K562 (cell line): ENCODE data around the gene EPHA1. TPM values are rescaled to one million over a fixed set of nuclear protein-coding genes. Genes with fewer than 3 reads are reported as not detected.

Experiments
- DMBX1 ChIP-seq: fragments of 250-450 bp; sonication (Bioruptor Pico); IDR thresholded peaks from 2 replicates; pipeline ENCODE4 v1.8.0; 2022; ENCODE audit warnings: inconsistent platforms, mild to moderate bottlenecking, moderate library complexity, borderline replicate concordance
- ELK3 ChIP-seq: fragments of 450-650 bp; formaldehyde crosslinking; IDR thresholded peaks from 2 replicates; pipeline ENCODE4 v1.4.0; 2020; ENCODE audit warnings: mild to moderate bottlenecking
- EZH2 ChIP-seq: IDR thresholded peaks from 2 replicates; pipeline ENCODE4 v1.6.1; 2012; ENCODE audit warnings: low read depth, mild to moderate bottlenecking, inconsistent platforms, low read length, borderline replicate concordance
- HDAC6 ChIP-seq: IDR thresholded peaks from 2 replicates; pipeline ENCODE4 v1.6.1; 2012; ENCODE audit warnings: low read depth, mild to moderate bottlenecking, control low read depth, inconsistent platforms, low read length, moderate library complexity
- HNRNPL ChIP-seq: fragments of 200-400 bp; formaldehyde crosslinking; IDR thresholded peaks from 2 replicates; pipeline ENCODE4 v1.6.1; 2017; ENCODE audit warnings: low read depth, mild to moderate bottlenecking, low read length
- ID3 ChIP-seq, 2 experiments: fragments of 250-450 bp in 1 of 2; fragments of 450-650 bp in 1 of 2; sonication (Bioruptor Pico) in 1 of 2; IDR thresholded peaks; 2 replicates each; pipeline versions ENCODE4 v1.6.1 to v1.8.0; 2016 to 2021; ENCODE audit warnings: mild to moderate bottlenecking in 2 of 2, moderate library complexity in 2 of 2, missing compliant biosample characterization in 1 of 2, missing genetic modification characterization in 1 of 2
- MBD1 ChIP-seq: fragments of 250-450 bp; sonication (Bioruptor Pico); IDR thresholded peaks from 2 replicates; pipeline ENCODE4 v1.8.0; 2022; ENCODE audit warnings: inconsistent platforms
- MBD2 ChIP-seq: sonication (generic); IDR thresholded peaks from 2 replicates; pipeline ENCODE4 v1.6.1; 2016; ENCODE audit warnings: low read depth, borderline replicate concordance
- PPARD ChIP-seq: fragments of 250-450 bp; sonication (Bioruptor Pico); IDR thresholded peaks from 2 replicates; pipeline ENCODE4 v1.8.0; 2022; ENCODE audit warnings: inconsistent platforms, mild to moderate bottlenecking, moderate library complexity
- SIN3B ChIP-seq: fragments of 450-650 bp; IDR thresholded peaks from 2 replicates; pipeline ENCODE4 v1.6.1; 2017; ENCODE audit warnings: low read depth, mild to moderate bottlenecking, moderate library complexity
- SRSF9 ChIP-seq: fragments of 200-400 bp; formaldehyde crosslinking; IDR thresholded peaks from 2 replicates; pipeline ENCODE4 v1.6.1; 2017; ENCODE audit warnings: low read depth, low read length, borderline replicate concordance
- TEAD1 ChIP-seq, 2 experiments: fragments of 450-650 bp in 1 of 2; sonication (generic) in 1 of 2; formaldehyde crosslinking; IDR thresholded peaks; 2 replicates each; pipeline versions ENCODE4 v1.4.0 to v1.8.0; 2020 to 2022; ENCODE audit warnings: mild to moderate bottlenecking in 2 of 2, missing genetic modification reagents in 1 of 2
- TRIM24 ChIP-seq, 2 experiments: fragments of 450-650 bp; IDR thresholded peaks; 2 replicates each; pipeline ENCODE4 v1.6.1; 2016
- ZNF121 ChIP-seq: sonication (generic); formaldehyde crosslinking; conservative IDR thresholded peaks from 2 replicates; pipeline ENCODE4 v1.8.0; 2022; ENCODE audit warnings: missing genetic modification reagents
- ZNF134 ChIP-seq: fragments of 250-450 bp; sonication (Bioruptor Pico); conservative IDR thresholded peaks from 2 replicates; pipeline ENCODE4 v1.4.0; 2020
- ZNF232 ChIP-seq: sonication (generic); formaldehyde crosslinking; IDR thresholded peaks from 2 replicates; pipeline ENCODE4 v1.8.0; 2022; ENCODE audit warnings: mild to moderate bottlenecking, missing genetic modification reagents
- ZNF586 ChIP-seq: fragments of 450-650 bp; formaldehyde crosslinking; conservative IDR thresholded peaks from 2 replicates; pipeline ENCODE4 v1.4.0; 2020; ENCODE audit warnings: mild to moderate bottlenecking, moderate library complexity
- ZNF764 ChIP-seq: fragments of 250-450 bp; sonication (Bioruptor Pico); IDR thresholded peaks from 2 replicates; pipeline ENCODE4 v1.4.0; 2020; ENCODE audit warnings: low read depth, mild to moderate bottlenecking, moderate library complexity
- polyA plus RNA-seq, 8 experiments: library from polyadenylated mRNA; depleted of rRNA in 4 of 8; stranded (reverse) in 5 of 8; unstranded in 3 of 8; fragments of >200 nt; fragmentation: Nextera tagmentation in 2 of 8; fragmentation: Illumina TruSeq in 1 of 8; extraction: Ambion mirVana in 2 of 8; extraction: Trizol in 1 of 8; gene quantifications; 2 replicates each; pipeline versions ENCODE4 v1.2.1 to v1.2.3, GENCODE V29; 2011 to 2014; ENCODE audit warnings: inconsistent platforms in 1 of 8, missing spikeins in 1 of 8
- total RNA-seq, 7 experiments: library from RNA; depleted of rRNA in 6 of 7; stranded (reverse); fragments of >200 nt in 6 of 7; fragmentation: Illumina TruSeq in 2 of 7; extraction: Trizol in 2 of 7; gene quantifications; 2 replicates each; pipeline versions ENCODE4 v1.2.1 to v1.2.3, GENCODE V29; 2011 to 2021; ENCODE audit warnings: low replicate concordance in 1 of 7
- TF ChIP-seq, protein P1 (sequence below), 2 experiments: fragments of 200-800 bp in 1 of 2; sonication (Bioruptor generic) in 1 of 2; sonication (generic) in 1 of 2; formaldehyde crosslinking in 1 of 2; IDR thresholded peaks in 1 of 2; conservative IDR thresholded peaks in 1 of 2; 2 replicates each; pipeline versions ENCODE4 v1.5.0 to v1.6.1; 2016 to 2020; ENCODE audit warnings: missing compliant biosample characterization in 1 of 2, missing genetic modification characterization in 1 of 2, missing genetic modification reagents in 1 of 2
- TF ChIP-seq, protein P2 (sequence below), 2 experiments: fragments of 450-650 bp in 1 of 2; sonication (generic) in 1 of 2; formaldehyde crosslinking in 1 of 2; IDR thresholded peaks in 1 of 2; conservative IDR thresholded peaks in 1 of 2; 2 replicates each; pipeline versions ENCODE4 v1.6.1 to v1.8.1; 2016 to 2023; ENCODE audit warnings: mild to moderate bottlenecking in 2 of 2, moderate library complexity in 2 of 2, inconsistent platforms in 1 of 2, missing genetic modification reagents in 1 of 2

The EPHA1 gene
- total and polyA plus RNA-seq, 9 of the 15 experiments (the other 6 are each of a cell fraction or from before 2014, with no cell fraction given), result 0.22 to 0.57 (median 0.32) TPM; not detected in 6

GRCh38 chr7:143369678-143370651, 38.7 kb downstream of the EPHA1 start (continued):
- TF ChIP-seq MBD1 (CRISPR knock-in tag), result 0 out of 2 replicates have a peak, but pooled peaks have one; percentile 6
- peak in 1 of 2 experiments; percentile 99; a peak in 2 of 4 replicates for TF ChIP-seq TEAD1 (CRISPR knock-in tag; IDR thresholded peaks at IDR 0.05)
- no peak for TF ChIP-seq SRSF9
- TF ChIP-seq ELK3 (CRISPR knock-in tag), result peak; percentile 90; the same call in 1 of the 2 replicates
- no peak for TF ChIP-seq ZNF764 (CRISPR knock-in tag)
- peak; percentile 88 for TF ChIP-seq ZNF134
- TF ChIP-seq, protein P1, sequence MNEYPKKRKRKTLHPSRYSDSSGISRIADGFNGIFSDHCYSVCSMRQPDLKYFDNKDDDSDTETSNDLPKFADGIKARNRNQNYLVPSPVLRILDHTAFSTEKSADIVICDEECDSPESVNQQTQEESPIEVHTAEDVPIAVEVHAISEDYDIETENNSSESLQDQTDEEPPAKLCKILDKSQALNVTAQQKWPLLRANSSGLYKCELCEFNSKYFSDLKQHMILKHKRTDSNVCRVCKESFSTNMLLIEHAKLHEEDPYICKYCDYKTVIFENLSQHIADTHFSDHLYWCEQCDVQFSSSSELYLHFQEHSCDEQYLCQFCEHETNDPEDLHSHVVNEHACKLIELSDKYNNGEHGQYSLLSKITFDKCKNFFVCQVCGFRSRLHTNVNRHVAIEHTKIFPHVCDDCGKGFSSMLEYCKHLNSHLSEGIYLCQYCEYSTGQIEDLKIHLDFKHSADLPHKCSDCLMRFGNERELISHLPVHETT (CRISPR knock-in tag; conservative IDR thresholded peaks at IDR 0.05 in 1 of 2, IDR thresholded peaks at IDR 0.05 in 1 of 2), result peak in 1 of 2 experiments; percentile 99; a peak in 2 of 4 replicates
- no peak for TF ChIP-seq ZNF586 (CRISPR knock-in tag)
- no peak for TF ChIP-seq TRIM24 (IDR thresholded peaks at IDR 0.05)
- no peak for TF ChIP-seq HDAC6
- TF ChIP-seq, protein P2, sequence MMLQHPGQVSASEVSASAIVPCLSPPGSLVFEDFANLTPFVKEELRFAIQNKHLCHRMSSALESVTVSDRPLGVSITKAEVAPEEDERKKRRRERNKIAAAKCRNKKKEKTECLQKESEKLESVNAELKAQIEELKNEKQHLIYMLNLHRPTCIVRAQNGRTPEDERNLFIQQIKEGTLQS (IDR thresholded peaks at IDR 0.05), result no peak
- TF ChIP-seq, protein P2 (CRISPR knock-in tag; conservative IDR thresholded peaks at IDR 0.05), result no peak
- TF ChIP-seq SIN3B, result no peak
- no peak for TF ChIP-seq HNRNPL
- peak; percentile 89 for TF ChIP-seq DMBX1 (CRISPR knock-in tag)
- 0 out of 2 replicates have a peak, but pooled peaks have one; percentile 14 for TF ChIP-seq PPARD
- TF ChIP-seq ID3 (CRISPR knock-in tag; IDR thresholded peaks at IDR 0.05), result peak; percentile 70; the same call in 1 of the 2 replicates
- TF ChIP-seq ID3 (tag; IDR thresholded peaks at IDR 0.05), result peak; percentile 99
- no peak for TF ChIP-seq EZH2
- TF ChIP-seq ZNF232, result no peak
- no peak for TF ChIP-seq MBD2
- no peak for TF ChIP-seq ZNF121 (CRISPR knock-in tag)
